IPS-NIHi7 (cell line): ENCODE data around the gene AGPAT2.
"Not testable (repeated sequence)": the region's sequence is repeated elsewhere in the genome, so short reads cannot be mapped to it uniquely, and the experiment has no call there.

Experiments used
- DNase-seq: peaks from one replicate; pipeline ENCODE4 v3.0.0; 2012; ENCODE audit warnings: mixed read lengths; ENCODE audit errors: extremely low spot score

Gene AGPAT2

GRCh38 chr9:136645352-136645902 lies 41.8 kb downstream of the AGPAT2 start:
- no peak for DNase-seq

- peak; percentile 90 for DNase-seq
These were observed 42.5 kb downstream of the AGPAT2 start for GRCh38 chr9:136644593-136645351.

- DNase-seq: no peak
These were observed 43.0 kb downstream of the AGPAT2 start for GRCh38 chr9:136644343-136644592.

GRCh38 chr9:136643596-136644342 lies 43.5 kb downstream of the AGPAT2 start:
- no peak for DNase-seq

- no peak for DNase-seq
These were observed 44.8 kb downstream of the AGPAT2 start for GRCh38 chr9:136642439-136642921.

GRCh38 chr9:136640171-136641111 lies 46.8 kb downstream of the AGPAT2 start:
- DNase-seq: no peak

- DNase-seq: no peak
These were observed 52.4 kb downstream of the AGPAT2 start for GRCh38 chr9:136634904-136635303.

- DNase-seq: not testable (repeated sequence)
These were observed 54.7 kb downstream of the AGPAT2 start for GRCh38 chr9:136632491-136633106.

GRCh38 chr9:136632072-136632471 lies 55.2 kb downstream of the AGPAT2 start:
- DNase-seq: not testable (repeated sequence)

GRCh38 chr9:136631038-136632000 lies 55.9 kb downstream of the AGPAT2 start:
- peak; percentile 76 for DNase-seq

- no peak for DNase-seq
These were observed 56.6 kb downstream of the AGPAT2 start for GRCh38 chr9:136630662-136630992.

- DNase-seq: peak; percentile 89
These were observed 57.2 kb downstream of the AGPAT2 start for GRCh38 chr9:136629879-136630661.

GRCh38 chr9:136629001-136629878 lies 58.0 kb downstream of the AGPAT2 start:
- DNase-seq: no peak

GRCh38 chr9:136628268-136628667 lies 59.0 kb downstream of the AGPAT2 start:
- DNase-seq: no peak

- DNase-seq: no peak
These were observed 59.6 kb downstream of the AGPAT2 start for GRCh38 chr9:136627703-136628102.

- peak; percentile 56 for DNase-seq
These were observed 60.3 kb downstream of the AGPAT2 start for GRCh38 chr9:136626740-136627642.

- DNase-seq: no peak
These were observed 61.1 kb downstream of the AGPAT2 start for GRCh38 chr9:136626066-136626725.
